ENCODE data around the gene EIPR1. TPM values are rescaled to one million over a fixed set of nuclear protein-coding genes. Genes with fewer than 3 reads are reported as not detected.

EIPR1 gene
- total and polyA plus RNA-seq, 2 experiments from 2014 or later = 17.4 to 46.3 TPM

- no peak overlapping the region for H3K27ac ChIP-seq (ENCODE audit: low read depth)
- H3K27me3 Mint-ChIP-seq (ENCODE audit: insufficient read depth, low read depth, poor library complexity) = peaks cover 4% of the 10 kb centered on the region
- ATAC-seq (no peak), DNase-seq (ENCODE audit: low spot score) (no peak)
- no peak overlapping the region for H3K4me3 Mint-ChIP-seq
- H3K27me3 ChIP-seq (ENCODE audit: insufficient read depth) = no peaks in the 10 kb centered on the region
- no peaks in the 10 kb centered on the region for H3K9me3 Mint-ChIP-seq
- no peak overlapping the region for H3K4me3 ChIP-seq
- H3K9me2 ChIP-seq (ENCODE audit: insufficient read depth) = no peaks in the 10 kb centered on the region
- no peaks in the 10 kb centered on the region for H3K4me1 ChIP-seq (ENCODE audit: insufficient read depth)
- H4K20me1 ChIP-seq (replicated peaks; ENCODE audit: insufficient read depth) = peaks cover 15% of the 10 kb centered on the region
- no peaks in the 10 kb centered on the region for H3K36me3 Mint-ChIP-seq (ENCODE audit: low read depth)
- 0 out of 2 replicates have a peak, but pooled peaks cover 5% of the 10 kb centered on the region for H3K79me2 ChIP-seq (replicated peaks; ENCODE audit: insufficient read depth)
- TF ChIP-seq POLR2AphosphoS5 (IDR thresholded peaks at IDR 0.05; ENCODE audit: low read depth) = no peak
- no peak for TF ChIP-seq EZH2phosphoT487 (IDR thresholded peaks at IDR 0.05; ENCODE audit: unreplicated experiment)
- TF ChIP-seq ZNF114 (CRISPR knock-in tag; IDR thresholded peaks at IDR 0.05) = no peak
- no peak for TF ChIP-seq CREB1 (CRISPR knock-in tag; IDR thresholded peaks at IDR 0.05; ENCODE audit: low read depth)
- TF ChIP-seq ZNF462 (CRISPR knock-in tag; IDR thresholded peaks at IDR 0.05) = no peak
- TF ChIP-seq REST (IDR thresholded peaks at IDR 0.05; ENCODE audit: unreplicated experiment) = no peak
- no peak for TF ChIP-seq CTCF (conservative IDR thresholded peaks at IDR 0.05; ENCODE audit: low read depth in 2 of 2)
- no peak for TF ChIP-seq ZNF331 (CRISPR knock-in tag; IDR thresholded peaks at IDR 0.05; ENCODE audit: low read depth)
- no peak for TF ChIP-seq JUNB (IDR thresholded peaks at IDR 0.05; ENCODE audit: unreplicated experiment)
- TF ChIP-seq EZH2 (IDR thresholded peaks at IDR 0.05; ENCODE audit: low read depth, unreplicated experiment) = no peak
- TF ChIP-seq NANOG (IDR thresholded peaks at IDR 0.05; ENCODE audit: borderline replicate concordance) = no peak
- TF ChIP-seq STAT1 (IDR thresholded peaks at IDR 0.05; ENCODE audit: unreplicated experiment) = no peak
- no peak for TF ChIP-seq ETS1 (IDR thresholded peaks at IDR 0.05)
- no peaks in the 10 kb centered on the region for H3K36me3 ChIP-seq (ENCODE audit: insufficient read depth)
- peaks cover 29% of the 10 kb centered on the region for H3K4me1 Mint-ChIP-seq
- no peak overlapping the region for H2AFZ ChIP-seq
- H3F3A ChIP-seq (replicated peaks; ENCODE audit: low read depth) = no peaks in the 10 kb centered on the region
- no peak overlapping the region for H3K27ac Mint-ChIP-seq
- H3K4me2 ChIP-seq = no peak overlapping the region
Measured at GRCh38 chr2:3261511-3261910, 116.1 kb downstream of the EIPR1 start.
